ENCODE measurements around the gene GRIPAP1.
A peak's percentile ranks its signal among the peaks of the same experiment; 100 is the strongest.

The GRIPAP1 gene, protein sequence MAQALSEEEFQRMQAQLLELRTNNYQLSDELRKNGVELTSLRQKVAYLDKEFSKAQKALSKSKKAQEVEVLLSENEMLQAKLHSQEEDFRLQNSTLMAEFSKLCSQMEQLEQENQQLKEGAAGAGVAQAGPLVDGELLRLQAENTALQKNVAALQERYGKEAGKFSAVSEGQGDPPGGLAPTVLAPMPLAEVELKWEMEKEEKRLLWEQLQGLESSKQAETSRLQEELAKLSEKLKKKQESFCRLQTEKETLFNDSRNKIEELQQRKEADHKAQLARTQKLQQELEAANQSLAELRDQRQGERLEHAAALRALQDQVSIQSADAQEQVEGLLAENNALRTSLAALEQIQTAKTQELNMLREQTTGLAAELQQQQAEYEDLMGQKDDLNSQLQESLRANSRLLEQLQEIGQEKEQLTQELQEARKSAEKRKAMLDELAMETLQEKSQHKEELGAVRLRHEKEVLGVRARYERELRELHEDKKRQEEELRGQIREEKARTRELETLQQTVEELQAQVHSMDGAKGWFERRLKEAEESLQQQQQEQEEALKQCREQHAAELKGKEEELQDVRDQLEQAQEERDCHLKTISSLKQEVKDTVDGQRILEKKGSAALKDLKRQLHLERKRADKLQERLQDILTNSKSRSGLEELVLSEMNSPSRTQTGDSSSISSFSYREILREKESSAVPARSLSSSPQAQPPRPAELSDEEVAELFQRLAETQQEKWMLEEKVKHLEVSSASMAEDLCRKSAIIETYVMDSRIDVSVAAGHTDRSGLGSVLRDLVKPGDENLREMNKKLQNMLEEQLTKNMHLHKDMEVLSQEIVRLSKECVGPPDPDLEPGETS

DNA sequence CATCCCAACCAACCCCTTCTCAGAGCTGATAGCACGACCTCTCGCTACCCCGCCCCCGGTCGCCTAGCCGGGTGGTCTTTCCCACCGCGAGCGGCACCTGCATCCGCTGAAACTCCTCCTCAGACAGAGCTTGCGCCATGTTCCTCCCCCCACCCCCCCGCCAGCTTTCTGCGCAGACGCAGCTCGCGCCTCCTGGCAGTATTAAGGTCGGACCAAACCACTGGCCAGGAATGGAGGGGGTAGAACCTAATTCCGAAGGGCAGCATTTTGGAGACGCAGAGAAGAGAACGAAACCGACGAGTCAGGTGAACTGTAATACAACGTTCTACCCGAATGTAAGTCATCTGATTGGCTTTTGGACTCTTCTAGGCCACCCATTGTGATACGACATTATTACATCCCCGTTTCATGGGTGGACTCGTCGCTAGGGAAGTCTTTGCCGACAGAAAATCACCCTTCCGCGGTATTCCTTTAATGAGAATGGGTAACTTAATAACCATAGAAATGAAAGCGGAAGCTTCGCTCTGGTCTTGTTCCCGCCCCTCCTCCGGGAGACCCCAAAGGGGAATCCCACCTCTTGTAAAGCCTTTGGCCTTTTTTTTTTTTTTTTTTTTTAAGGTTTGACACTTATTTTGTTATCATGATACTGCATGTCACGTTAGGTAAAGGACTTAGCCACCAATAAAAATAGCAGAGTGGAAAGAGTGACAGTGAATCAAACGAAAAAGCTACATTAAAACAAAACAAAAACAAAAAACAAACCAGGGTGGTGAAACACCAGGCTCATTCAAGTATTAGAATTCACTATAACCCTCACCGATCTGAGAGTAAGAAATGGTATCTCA lies at the start of gene GRIPAP1:
GRIPAP1 (minus strand) TSS at position 174 of the 845 bp plus-strand sequence; CDS start at position 139, 35 bp downstream.
- peak; percentile 88 for DNase-seq (ENCODE audit: low spot score)

DNA sequence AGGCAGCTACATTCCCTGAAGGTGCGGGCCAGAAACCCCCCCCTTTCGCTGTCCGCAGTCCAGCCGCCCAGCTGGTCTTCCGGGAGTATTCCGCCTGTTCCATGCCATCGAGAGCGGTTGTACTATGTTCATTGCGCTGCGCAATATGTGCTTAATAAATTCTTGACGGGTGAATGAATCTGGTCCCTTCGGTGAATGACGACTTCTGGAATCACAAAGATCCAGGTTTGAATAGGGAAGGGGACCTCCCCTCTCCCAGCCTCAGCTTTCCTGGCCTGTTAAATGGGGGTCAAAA lies 41.9 kb upstream of the GRIPAP1 start:
- DNase-seq (ENCODE audit: low spot score) = no peak

DNA sequence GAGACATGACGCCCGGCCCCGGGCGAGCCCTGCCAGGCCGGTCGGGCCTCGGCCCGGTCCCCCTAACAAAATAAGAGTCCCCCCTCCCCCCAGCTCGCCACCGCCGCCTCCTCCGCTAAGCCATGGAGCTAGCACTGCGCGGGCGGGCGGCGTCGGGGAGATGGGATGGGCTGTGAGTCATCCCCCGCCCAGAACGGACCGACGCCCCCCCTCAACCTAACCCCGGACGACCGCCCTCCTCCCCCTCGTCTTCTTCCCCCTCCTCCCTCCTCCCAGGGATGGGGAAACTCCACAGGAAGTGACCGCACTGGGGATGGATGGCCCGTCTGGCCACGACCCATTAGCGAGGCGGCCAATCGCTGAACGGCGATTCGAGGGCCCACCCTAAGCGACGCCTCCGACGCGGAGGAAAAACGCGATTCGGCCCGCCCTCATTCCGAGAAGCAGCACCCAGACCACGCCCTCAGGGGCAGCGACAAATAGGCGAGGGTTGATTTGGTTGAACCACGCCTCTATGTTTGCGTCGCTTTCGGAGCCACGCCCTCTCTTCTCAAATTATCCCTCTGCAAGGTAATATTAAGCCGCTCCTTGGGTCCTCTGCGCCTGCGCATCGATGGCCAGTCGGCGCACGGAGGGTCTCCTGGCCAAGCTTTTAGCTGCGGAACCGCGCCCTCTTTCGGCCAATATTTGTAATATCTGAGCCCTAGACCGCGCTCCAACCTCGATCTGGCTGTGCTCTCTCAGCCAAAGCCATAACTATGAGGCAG lies 41.3 kb upstream of the GRIPAP1 start, which contains the start of gene TFE3:
TFE3 (minus strand) TSS at position 138 of the 767 bp plus-strand sequence; CDS start at position 7, 131 bp downstream.
- peak; percentile 97 for DNase-seq (ENCODE audit: low spot score)

DNA sequence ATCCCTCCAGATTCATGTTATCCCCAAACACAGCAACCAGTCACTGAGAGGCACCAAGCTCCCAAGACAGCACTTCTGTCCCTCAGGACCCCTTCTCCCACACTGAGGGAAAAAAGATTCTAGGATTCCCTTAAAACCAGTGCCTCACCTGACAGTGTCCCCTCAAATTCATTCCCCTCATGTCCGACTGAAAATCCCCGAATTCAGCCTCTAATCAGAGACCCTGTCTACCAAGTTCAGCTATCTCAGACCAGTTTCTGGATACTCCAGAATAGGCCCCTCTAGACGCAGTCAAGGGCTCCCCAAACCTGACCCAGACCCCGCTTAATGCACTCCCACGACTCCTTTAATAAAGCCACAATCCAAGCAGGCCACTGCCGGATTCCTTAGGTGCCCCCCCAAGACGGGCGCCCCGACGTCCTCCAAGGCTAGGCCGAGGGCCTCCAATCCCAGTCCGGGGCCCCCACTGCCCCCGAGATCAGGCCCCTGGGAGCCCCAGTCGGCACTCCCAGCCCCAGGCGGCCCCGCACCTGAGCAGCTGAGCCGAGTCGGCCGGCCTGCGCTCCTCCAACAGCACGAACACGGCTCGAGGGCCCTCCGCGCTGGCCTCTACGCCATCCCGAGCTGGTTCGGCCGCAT lies 40.6 kb upstream of the GRIPAP1 start:
- no peak for DNase-seq (ENCODE audit: low spot score)

DNA sequence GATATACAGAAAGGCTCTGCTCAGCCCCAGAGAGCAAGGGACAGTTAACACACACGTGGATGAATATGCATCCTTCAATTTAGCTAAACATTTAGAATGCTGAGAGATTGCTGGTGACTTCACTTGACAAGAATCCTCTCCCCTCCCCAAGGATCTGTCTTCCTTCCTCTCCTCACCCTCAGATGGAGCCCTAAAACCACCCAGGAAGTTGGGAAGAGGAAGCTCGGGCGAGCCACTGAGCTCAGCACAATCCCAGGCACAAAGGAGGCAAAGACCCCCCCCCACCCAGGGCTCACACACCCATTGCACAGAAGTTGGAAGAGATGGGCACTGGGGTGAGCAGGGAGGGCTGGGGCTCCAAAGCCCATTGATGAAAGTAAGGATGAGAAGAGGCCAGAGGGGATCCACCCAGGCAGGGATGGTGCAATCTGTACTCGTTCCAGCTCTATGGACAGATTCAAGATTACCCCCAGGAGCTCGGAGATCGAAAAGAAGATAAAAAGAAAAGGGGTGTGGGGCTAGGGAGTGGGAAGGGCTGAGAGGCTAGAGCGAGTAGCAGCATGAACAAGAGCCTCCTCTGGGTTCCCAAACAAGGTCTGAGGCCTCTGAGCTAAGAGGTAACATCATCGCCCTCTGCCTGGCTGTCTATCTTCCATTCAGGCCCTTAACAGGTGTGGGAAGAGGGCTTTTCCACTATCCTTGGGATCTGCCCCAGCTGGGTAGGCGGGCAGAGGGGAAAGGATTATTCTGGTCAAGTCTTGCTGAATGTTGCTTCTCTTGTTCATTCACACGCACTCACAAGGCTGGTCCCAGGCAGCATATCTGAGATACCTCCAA lies 39.9 kb upstream of the GRIPAP1 start:
- DNase-seq (ENCODE audit: low spot score) = no peak

DNA sequence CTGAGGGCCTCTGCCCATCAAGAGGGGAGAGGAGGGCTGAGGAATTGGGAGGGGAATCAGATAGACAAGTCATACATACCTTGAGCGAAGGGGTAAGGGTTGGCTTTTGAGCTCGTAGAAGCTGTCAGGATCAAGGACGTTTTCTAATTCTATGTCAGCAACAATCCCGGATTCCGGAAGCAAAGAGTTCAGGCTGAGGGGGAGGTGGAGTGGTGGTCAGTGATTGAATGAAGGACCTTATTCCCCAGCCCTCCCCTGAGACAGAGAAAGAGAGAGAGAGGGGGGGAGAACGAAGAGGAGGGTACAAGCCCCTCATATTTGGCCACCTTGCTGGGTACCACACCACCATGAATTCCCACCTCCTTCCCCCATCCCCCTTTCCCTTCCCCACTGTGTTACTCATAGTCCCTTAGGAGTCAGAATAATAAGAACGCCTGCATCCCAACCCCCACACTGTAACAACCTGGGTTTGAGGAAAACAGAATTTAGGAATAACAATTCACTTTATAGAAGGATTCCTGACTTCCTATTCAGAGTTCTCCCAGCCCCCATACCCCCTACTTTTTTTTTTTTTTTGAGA lies 38.4 kb upstream of the GRIPAP1 start:
- no peak for DNase-seq (ENCODE audit: low spot score)

DNA sequence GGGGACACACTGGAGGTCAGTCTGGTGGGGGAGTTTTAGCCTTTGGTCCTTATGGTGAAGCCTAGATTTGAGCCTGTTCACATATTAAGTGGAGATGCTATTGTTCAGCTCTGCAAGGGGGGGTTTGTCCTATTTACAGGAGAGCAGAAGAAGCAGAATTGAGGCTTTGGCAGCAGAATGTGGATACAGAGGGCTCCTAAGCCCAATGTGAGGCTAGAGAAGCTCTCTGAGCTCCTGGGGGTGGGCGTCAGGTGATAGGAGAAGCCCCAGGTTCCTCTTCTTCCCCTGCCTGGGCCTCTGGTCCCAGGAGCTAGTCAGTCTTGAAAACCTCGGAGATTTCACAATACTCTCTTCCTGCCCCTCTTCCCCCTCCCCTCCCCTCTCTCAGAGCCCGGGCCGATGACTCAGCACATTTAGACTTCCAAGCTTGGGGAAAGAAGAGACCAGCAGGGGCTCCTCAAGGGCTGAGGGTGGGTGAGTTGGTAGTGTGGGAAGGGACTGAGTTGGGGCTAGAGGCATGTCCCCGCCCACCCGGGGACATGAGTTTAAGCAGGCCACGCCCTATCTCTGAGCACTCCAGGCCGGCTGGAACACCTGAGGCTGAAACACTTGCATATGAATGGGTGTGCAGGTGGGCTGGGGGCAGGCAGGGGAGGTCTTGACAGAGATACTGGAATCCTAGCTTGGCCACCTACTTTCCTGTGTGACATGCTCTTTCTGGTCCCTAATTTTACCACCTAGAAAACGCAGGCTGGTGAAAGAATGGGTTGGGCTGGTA lies 37.7 kb upstream of the GRIPAP1 start:
- peak; percentile 52 for DNase-seq (ENCODE audit: low spot score)

DNA sequence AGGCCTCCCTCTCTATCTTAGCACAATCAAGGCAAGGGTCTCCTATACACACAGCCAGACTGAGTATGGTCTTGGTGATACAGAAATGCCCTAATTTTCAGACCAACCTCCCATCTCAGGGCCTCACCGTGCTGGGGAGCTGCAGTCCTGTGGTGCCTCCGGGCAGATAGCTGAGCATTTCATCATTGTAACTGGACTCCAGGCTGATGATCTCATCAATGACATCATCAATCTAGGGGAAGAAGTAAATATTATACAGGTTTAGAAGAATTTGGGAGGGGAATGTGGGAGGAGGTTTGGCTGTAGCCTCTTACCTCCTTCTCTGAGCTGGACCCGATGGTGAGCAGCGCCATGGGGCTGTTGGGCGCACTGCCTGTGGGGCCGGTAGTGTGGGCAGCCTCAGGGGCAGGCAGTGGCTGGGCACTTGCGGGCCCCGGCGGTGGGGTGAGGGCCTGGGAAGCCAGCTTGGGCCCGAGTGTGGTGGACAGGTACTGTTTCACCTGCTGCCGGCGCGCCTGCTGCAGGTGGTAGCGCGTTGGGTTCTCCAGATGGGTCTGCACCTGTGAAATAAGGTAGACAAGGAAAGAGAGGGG lies 35.9 kb upstream of the GRIPAP1 start:
- no peak for DNase-seq (ENCODE audit: low spot score)

DNA sequence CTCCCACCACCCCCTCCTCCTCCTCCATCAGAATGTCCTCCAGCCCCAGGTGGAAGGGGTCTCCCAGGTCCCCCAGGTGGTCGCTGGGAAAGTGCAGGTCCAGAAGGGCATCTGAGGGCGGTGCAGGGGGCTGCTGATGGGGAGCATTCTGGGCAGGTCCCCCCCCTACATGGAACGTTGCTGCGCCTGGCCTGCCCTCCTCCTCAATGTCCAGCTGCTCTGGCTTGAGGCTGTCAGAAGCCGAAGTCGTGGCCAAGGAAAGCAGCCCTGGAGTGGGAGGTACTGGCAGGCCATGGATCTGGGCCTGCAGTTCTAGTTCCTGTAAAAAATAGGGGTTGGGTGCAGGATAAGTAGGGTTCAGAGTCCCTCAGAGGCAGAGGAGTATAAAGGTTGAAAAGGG lies 28.2 kb upstream of the GRIPAP1 start:
- no peak for DNase-seq (ENCODE audit: low spot score)

DNA sequence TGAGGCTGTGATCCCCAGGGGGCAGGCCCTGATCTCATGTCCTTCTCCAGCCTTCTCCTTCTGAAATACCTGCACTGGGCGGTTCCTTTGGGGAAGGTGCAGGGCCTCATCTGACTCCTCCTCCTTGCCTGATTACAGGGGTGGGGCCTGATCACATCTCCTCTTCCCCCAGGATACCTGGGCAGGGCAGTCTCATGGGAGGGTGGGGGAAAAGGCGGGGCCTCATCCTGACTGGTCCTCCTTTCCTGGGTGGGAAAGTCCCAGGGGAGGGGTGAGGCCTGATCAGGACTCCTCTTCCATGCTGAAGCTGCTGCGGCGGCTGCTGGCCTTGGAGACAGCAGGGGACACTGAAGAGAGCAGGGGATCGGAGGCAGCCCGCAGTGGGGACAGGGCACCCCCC lies 27.8 kb upstream of the GRIPAP1 start:
- no peak for DNase-seq (ENCODE audit: low spot score)

DNA sequence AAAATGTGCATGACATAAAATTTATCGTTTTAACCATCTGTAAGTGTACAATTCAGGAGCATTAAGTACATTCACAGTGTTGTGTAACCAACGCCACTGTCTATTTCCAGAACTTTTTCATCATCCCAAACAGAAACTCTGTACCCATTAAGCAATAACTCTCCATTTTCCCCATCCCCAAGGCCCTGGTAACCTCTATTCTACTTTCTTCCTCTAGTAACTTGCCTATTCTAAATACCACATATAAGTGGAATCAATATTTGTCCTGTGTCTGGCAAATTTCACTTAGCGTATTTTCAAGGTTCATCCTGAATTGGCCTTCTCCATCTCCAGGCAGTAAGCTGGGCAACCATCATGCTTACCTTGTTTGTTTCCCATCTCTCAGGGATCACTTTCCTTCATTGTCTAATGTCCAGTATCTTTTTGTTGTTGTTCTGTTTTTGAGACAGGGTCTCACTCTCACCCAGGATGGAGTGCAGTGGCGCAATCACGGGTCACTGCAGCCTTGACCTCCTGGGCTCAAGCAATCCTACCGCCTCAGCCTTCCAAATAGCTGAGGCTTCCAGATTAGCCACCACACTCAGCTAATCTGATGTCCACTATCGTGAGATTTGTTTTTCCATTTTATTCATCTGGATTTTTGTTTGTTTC lies 17.7 kb upstream of the GRIPAP1 start:
- no peak for DNase-seq (ENCODE audit: low spot score)

DNA sequence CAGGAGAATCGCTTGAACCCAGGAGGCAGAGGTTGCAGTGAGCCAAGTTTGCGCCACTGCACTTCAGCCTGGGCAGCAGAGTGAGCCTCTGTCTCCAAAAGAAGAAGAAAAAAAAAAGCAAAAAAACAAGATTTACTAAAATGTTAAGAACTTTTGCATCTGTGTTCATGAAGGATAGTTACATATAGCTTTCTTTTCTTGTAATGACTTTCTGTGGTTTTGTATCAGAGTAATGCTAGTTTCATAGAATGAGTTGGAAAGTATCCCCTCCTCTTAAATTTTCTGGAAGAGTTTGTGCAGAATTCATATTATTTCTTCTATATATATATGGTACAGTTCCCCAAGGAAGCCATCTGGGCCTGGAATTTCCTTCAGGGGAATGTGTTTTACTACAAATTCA lies 17.0 kb upstream of the GRIPAP1 start:
- no peak for DNase-seq (ENCODE audit: low spot score)

DNA sequence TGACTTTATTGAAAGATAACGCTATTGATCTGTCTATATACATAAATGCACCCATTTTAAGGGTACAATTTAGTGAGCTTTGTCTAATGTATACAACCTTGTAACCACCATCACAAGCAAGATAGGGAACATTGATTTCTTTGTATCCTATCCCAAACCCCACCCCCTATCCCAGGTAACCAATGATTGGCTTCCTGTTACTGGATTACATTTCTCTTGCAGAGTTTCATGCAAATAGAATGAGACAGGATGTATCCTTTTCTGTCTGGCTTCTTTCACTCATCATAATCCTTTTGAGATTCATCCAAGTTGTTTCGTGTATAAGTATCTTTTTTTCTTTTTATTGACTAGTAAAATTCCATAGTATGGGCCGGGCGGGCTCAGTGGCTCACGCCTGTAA lies 1.6 kb upstream of the GRIPAP1 start:
- no peak for DNase-seq (ENCODE audit: low spot score)

DNA sequence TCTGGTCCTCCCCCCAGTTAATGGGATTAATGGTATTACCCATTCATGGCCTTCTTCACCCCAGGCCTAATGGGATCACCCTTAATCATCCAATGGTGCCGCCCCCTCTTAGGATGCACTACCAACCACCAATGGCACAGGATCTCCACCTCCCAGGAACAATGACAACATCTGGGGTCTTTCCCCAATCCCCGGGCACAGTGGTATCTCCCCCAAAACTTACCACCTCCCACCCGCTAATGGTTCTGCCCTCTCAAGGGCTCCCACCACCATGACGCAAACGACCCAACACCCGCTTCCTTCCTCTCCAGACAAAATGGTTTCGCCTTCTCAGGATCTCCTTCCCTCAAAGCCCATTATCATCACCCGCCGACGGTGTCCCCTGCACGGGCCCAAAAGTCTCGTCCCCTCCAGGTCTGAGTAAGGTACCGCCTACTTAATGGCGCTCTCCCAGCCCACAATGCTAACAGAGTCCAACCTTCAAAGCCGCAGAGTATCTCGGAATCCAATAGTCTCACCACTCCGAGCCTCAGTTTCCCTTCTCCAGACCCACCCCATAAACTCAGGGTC lies 458 bp downstream of the GRIPAP1 start:
- DNase-seq (ENCODE audit: low spot score) = peak; percentile 38

DNA sequence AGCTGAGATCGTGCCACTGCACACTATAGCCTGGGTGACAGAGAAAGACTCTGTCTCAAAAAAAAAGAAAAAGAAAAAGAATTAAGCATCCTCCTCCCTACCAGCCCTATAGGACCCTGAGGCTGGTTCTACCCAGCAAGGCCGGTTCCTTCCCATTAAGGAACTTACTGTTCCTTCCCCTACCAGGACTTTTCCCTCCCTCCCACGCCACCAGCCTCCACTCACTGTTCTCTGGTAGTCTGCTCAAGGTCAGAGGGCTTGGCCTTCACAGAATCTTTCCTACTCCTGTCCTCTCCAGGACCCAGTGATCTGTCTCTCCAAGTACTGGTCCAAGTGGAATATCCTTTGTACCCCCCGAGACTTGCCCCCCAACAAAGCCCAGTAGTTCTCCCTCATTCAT lies 1.4 kb downstream of the GRIPAP1 start:
- DNase-seq (ENCODE audit: low spot score) = no peak

DNA sequence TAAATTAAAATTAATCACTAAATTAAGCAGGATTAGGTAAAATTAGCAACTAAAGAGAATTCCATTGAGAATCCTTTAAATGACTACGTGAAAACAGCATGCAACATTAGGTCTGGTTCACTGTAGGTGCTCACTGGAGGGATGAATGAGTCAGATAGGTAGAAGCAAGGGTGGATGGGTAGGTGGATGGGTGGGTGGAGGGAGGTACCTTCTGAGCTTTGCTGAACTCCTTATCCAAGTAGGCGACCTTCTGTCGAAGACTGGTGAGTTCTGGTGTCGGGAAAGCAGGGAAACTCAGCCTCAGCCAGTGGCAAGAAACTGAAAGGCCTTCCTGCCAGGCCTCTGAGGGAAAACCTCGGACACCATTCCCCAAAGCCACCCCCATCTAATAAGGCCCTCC lies 3.0 kb downstream of the GRIPAP1 start:
- no peak for DNase-seq (ENCODE audit: low spot score)

DNA sequence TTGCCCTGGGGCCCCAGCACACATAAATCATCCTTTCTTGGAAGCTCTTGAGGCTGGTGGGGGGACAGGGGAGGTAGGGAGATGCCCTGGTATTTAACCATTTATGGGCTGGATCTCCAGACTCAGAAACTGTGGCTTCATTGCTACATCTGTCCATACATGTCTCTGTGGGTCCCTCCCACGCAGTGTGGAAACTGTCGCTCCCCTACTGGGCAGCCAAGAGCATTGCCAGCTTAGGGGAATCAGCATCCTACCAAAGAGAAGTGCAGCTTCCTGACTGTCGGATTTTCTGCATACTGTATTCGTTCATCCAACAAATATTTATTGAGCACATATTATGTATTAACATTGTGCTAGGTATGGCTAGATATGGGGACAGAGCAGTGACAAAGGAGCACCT lies 3.7 kb downstream of the GRIPAP1 start:
- no peak for DNase-seq (ENCODE audit: low spot score)

DNA sequence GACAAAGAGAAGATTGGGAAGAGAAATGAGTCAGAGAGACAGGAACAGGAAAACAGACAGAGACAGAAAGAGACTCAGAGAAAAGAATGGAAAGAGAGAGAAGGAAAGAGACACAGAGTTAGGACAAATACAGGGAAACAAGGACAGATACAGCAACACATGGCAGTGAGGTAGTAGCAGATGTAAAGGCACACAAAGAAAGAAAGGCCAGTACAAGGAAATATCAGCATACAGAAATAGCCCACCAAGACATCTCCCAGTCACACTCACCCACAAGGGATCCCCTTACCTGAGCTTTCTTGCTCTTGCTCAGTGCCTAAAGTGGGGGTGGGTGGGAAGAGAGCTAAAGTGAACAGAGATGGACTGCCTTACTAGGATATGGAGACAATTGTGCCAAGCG lies 4.2 kb downstream of the GRIPAP1 start:
- DNase-seq (ENCODE audit: low spot score) = no peak

Data from CD4-positive, alpha-beta T cell treated with Interleukin-2 at 100 ng/mL for 4 hours (primary cell).